H7 (cell line): ENCODE measurements around the gene MRPL57. TPM values are rescaled to one million over a fixed set of nuclear protein-coding genes. Genes with fewer than 3 reads are reported as not detected.
"Not testable (repeated sequence)": the region's sequence is repeated elsewhere in the genome, so short reads cannot be mapped to it uniquely, and the experiment has no call there.

ENCODE experiments used
- DNase-seq: peaks from one replicate; pipeline ENCODE4 v3.0.0; 2012
- H3K27me3 ChIP-seq: 2 replicates; pipeline ENCODE4 v1.6.0; 2011; ENCODE audit warnings: mild to moderate bottlenecking, low read length; ENCODE audit not compliant: control insufficient read depth, insufficient read depth
- H3K36me3 ChIP-seq: replicated peaks from 2 replicates; pipeline ENCODE4 v1.5.1; 2011; ENCODE audit warnings: low read length; ENCODE audit not compliant: control insufficient read depth, insufficient read depth
- H3K4me3 ChIP-seq: 2 replicates; pipeline ENCODE4 v1.5.1; 2011; ENCODE audit warnings: low read depth, mild to moderate bottlenecking, control low read depth, low read length, moderate library complexity; ENCODE audit not compliant: insufficient read depth
- total RNA-seq: library from RNA; depleted of rRNA; stranded (reverse); fragments of >200 nt; shearing (Covaris generic); gene quantifications from 2 replicates; pipeline ENCODE4 v1.2.3, GENCODE V29; 2014

The MRPL57 gene
- total RNA-seq, 1 experiment from 2014 or later, result 39.3 TPM

- H3K4me3 ChIP-seq, H3K27me3 ChIP-seq, H3K36me3 ChIP-seq, DNase-seq: not testable (repeated sequence)
These were observed 10.9 kb upstream of the MRPL57 start for GRCh38 chr13:21165606-21166005.

GRCh38 chr13:21171420-21171819 lies 5.0 kb upstream of the MRPL57 start:
- no peak for DNase-seq
- Histone ChIP-seq H3K27me3 (no peaks in the 10 kb centered on the region), H3K4me3 (no peak overlapping the region), H3K36me3 (peaks cover 13% of the 10 kb centered on the region)

GRCh38 chr13:21173767-21174166 lies 2.7 kb upstream of the MRPL57 start:
- H3K4me3 ChIP-seq, DNase-seq, H3K36me3 ChIP-seq, H3K27me3 ChIP-seq: not testable (repeated sequence)

- Histone ChIP-seq H3K27me3 (no peaks in the 10 kb centered on the region), H3K36me3 (peaks cover 6% of the 10 kb centered on the region), H3K4me3 (peak overlapping the region; percentile 88)
- no peak for DNase-seq
These were observed 723 bp upstream of the MRPL57 start for GRCh38 chr13:21175656-21176214.

- Histone ChIP-seq H3K36me3 (peaks cover 1% of the 10 kb centered on the region), H3K27me3 (no peaks in the 10 kb centered on the region), H3K4me3 (peak overlapping the region; percentile 88)
- no peak for DNase-seq
These were observed 475 bp downstream of the MRPL57 start for GRCh38 chr13:21176982-21177284.

GRCh38 chr13:21181671-21182070 lies 5.2 kb downstream of the MRPL57 start:
- H3K36me3 ChIP-seq, result no peaks in the 10 kb centered on the region

GRCh38 chr13:21186410-21186809 lies 10.0 kb downstream of the MRPL57 start:
- H3K36me3 ChIP-seq, DNase-seq, H3K27me3 ChIP-seq, H3K4me3 ChIP-seq: not testable (repeated sequence)

More at GRCh38 chr13:21181671-21182070, 5.2 kb downstream of the MRPL57 start:
- H3K4me3 ChIP-seq, result no peak overlapping the region
- no peak for DNase-seq
- no peaks in the 10 kb centered on the region for H3K27me3 ChIP-seq

- not testable (repeated sequence) for H3K27me3 ChIP-seq, H3K36me3 ChIP-seq, H3K4me3 ChIP-seq, DNase-seq
These were observed 18.3 kb downstream of the MRPL57 start for GRCh38 chr13:21194756-21195155.

- not testable (repeated sequence) for H3K4me3 ChIP-seq, DNase-seq, H3K27me3 ChIP-seq, H3K36me3 ChIP-seq
These were observed 21.3 kb downstream of the MRPL57 start for GRCh38 chr13:21197606-21198225.

GRCh38 chr13:21198391-21198790 lies 21.9 kb downstream of the MRPL57 start:
- DNase-seq, H3K4me3 ChIP-seq, H3K27me3 ChIP-seq, H3K36me3 ChIP-seq: not testable (repeated sequence)

GRCh38 chr13:21201456-21202190 lies 25.2 kb downstream of the MRPL57 start:
- not testable (repeated sequence) for H3K27me3 ChIP-seq, H3K4me3 ChIP-seq, H3K36me3 ChIP-seq, DNase-seq

GRCh38 chr13:21202767-21203531 lies 26.5 kb downstream of the MRPL57 start:
- Histone ChIP-seq H3K27me3 (no peaks in the 10 kb centered on the region), H3K36me3 (no peaks in the 10 kb centered on the region), H3K4me3 (no peak overlapping the region)
- DNase-seq, result no peak

- DNase-seq, result no peak
- Histone ChIP-seq H3K4me3 (no peak overlapping the region), H3K27me3 (no peaks in the 10 kb centered on the region), H3K36me3 (no peaks in the 10 kb centered on the region)
These were observed 32.2 kb downstream of the MRPL57 start for GRCh38 chr13:21208652-21209154.

- H3K36me3 ChIP-seq, result no peaks in the 10 kb centered on the region
- no peaks in the 10 kb centered on the region for H3K27me3 ChIP-seq
- H3K4me3 ChIP-seq, result no peak overlapping the region
- DNase-seq, result no peak
These were observed 35.8 kb downstream of the MRPL57 start for GRCh38 chr13:21212138-21212775.
